ENCODE results near the gene PCDH9.

DNA sequence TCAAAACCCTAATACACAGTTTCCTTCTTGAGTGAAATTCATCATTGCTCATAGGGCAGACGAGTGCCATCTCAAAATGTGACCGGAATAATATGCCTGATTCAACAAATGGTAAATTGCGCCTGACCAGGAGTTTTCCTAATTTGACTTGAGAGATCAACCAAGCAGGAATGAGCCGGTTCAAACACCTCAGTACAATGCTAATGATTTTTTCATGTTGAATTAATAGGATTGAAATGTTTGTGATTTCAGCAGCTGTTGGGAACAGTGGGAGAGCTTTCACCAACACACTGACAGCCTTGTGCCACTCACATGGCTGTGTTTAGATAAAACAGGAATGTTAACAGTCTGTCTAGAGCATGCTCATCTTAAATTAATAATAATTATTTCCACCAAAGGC, 484.8 kb downstream of the PCDH9 start:
- no peak for TF ChIP-seq CTCF (IDR thresholded peaks at IDR 0.05)
- no peak for TF ChIP-seq POLR2A (IDR thresholded peaks at IDR 0.05)

Data from Peyer's patch (tissue), 4 donors.